SK-N-SH (cell line): ENCODE data around the gene RAPGEF1. TPM values are rescaled to one million over a fixed set of nuclear protein-coding genes. Genes with fewer than 3 reads are reported as not detected.

Experiments used
- CTCF ChIA-PET: fragments of 300-600, 350-600 bp; formaldehyde crosslinking; extraction: SDS; loops from one replicate; lab custom pipeline; 2021; lab: Yijun Ruan, JAX
- POLR2A ChIA-PET: fragments of 350-600 bp; sonication (Branson Sonifier 250); formaldehyde crosslinking; extraction: SDS; loops from one replicate; lab custom pipeline; 2020; ENCODE audit warnings: antibody characterized with exemption, inconsistent platforms; lab: Yijun Ruan, JAX
- DNase-seq: peaks from one replicate; pipeline ENCODE4 v3.0.0; 2012
- H2AFZ ChIP-seq: fragments of 200-600 bp; sonication (generic); 2 replicates; pipeline ENCODE4 v1.8.1; 2016; ENCODE audit warnings: antibody characterized with exemption, mild to moderate bottlenecking, low read depth
- H3F3A ChIP-seq: fragments of 200-600 bp; sonication (generic); replicated peaks from 2 replicates; pipeline ENCODE3; 2016; ENCODE audit warnings: antibody characterized with exemption, mild to moderate bottlenecking; ENCODE audit not compliant: insufficient read depth
- H3K27ac ChIP-seq, 2 experiments: fragments of 200-500 bp in 1 of 2; fragments of 200-600 bp in 1 of 2; sonication (Bioruptor generic) in 1 of 2; sonication (generic), shearing (Covaris generic) in 1 of 2; 2 replicates each; pipeline versions ENCODE4 v1.5.1 to v1.6.1; 2014 to 2016; ENCODE audit warnings: low read depth in 2 of 2, inconsistent platforms in 1 of 2, low read length in 1 of 2, mild to moderate bottlenecking in 1 of 2, mixed read lengths in 1 of 2
- H3K27me3 ChIP-seq: fragments of 200-600 bp; sonication (generic), shearing (Covaris generic); 2 replicates; pipeline ENCODE4 v1.6.1; 2016; ENCODE audit warnings: mixed run types; ENCODE audit not compliant: insufficient read depth
- H3K36me3 ChIP-seq, 2 experiments: fragments of 200-500 bp in 1 of 2; fragments of 200-600 bp in 1 of 2; sonication (Bioruptor generic) in 1 of 2; sonication (generic) in 1 of 2; replicated peaks in 1 of 2; 2 replicates each; pipeline versions ENCODE3 to v1.5.1; 2014 to 2016; ENCODE audit warnings: low read length in 1 of 2, mild to moderate bottlenecking in 1 of 2; ENCODE audit not compliant: insufficient read depth in 2 of 2, control insufficient read depth in 1 of 2
- H3K4me1 ChIP-seq, 2 experiments: fragments of 200-500 bp in 1 of 2; fragments of 200-600 bp in 1 of 2; sonication (Bioruptor generic) in 1 of 2; sonication (generic), shearing (Covaris generic) in 1 of 2; 2 replicates each; pipeline versions ENCODE4 v1.5.1 to v1.6.1; 2014 to 2016; ENCODE audit warnings: low read depth in 1 of 2, low read length in 1 of 2, mixed run types in 1 of 2; ENCODE audit not compliant: insufficient read depth in 2 of 2, control insufficient read depth in 1 of 2
- H3K4me2 ChIP-seq: fragments of 200-600 bp; sonication (generic), shearing (Covaris generic); 2 replicates; pipeline ENCODE4 v1.6.1; 2017; ENCODE audit warnings: mixed run types
- H3K4me3 ChIP-seq, 2 experiments: fragments of 200-500 bp in 1 of 2; fragments of 200-600 bp in 1 of 2; sonication (Bioruptor generic) in 1 of 2; sonication (generic), shearing (Covaris generic) in 1 of 2; 2 replicates each; pipeline versions ENCODE4 v1.5.1 to v1.8.1; 2014 to 2016; ENCODE audit warnings: low read depth in 2 of 2, inconsistent platforms in 1 of 2, low read length in 1 of 2, mild to moderate bottlenecking in 1 of 2, mixed read lengths in 1 of 2, moderate library complexity in 1 of 2
- H3K79me2 ChIP-seq: fragments of 200-600 bp; sonication (generic); 2 replicates; pipeline ENCODE4 v1.8.1; 2017; ENCODE audit warnings: mild to moderate bottlenecking; ENCODE audit not compliant: insufficient read depth
- H3K9ac ChIP-seq: fragments of 200-600 bp; sonication (generic); 2 replicates; pipeline ENCODE4 v1.6.1; 2017; ENCODE audit warnings: mixed run types
- H3K9me2 ChIP-seq: fragments of 200-600 bp; sonication (generic); 2 replicates; pipeline ENCODE4 v1.6.1; 2017; ENCODE audit warnings: mixed run types
- H3K9me3 ChIP-seq: fragments of 200-600 bp; sonication (generic); 2 replicates; pipeline ENCODE4 v1.6.1; 2017; ENCODE audit warnings: mixed run types, mild to moderate bottlenecking, moderate library complexity
- H4K20me1 ChIP-seq: fragments of 200-600 bp; sonication (generic); 2 replicates; pipeline ENCODE4 v1.6.1; 2017; ENCODE audit warnings: mild to moderate bottlenecking, mixed run types; ENCODE audit not compliant: insufficient read depth
- FOSL2 ChIP-seq: IDR thresholded peaks from 2 replicates; pipeline ENCODE4 v1.4.0; 2012; ENCODE audit warnings: low read depth, mild to moderate bottlenecking, moderate library complexity, borderline replicate concordance
- FOXJ3 ChIP-seq: sonication (generic); formaldehyde crosslinking; IDR thresholded peaks from 2 replicates; pipeline ENCODE4 v1.5.1; 2020; ENCODE audit warnings: mild to moderate bottlenecking, missing genetic modification reagents
- GABPA ChIP-seq: IDR thresholded peaks from 2 replicates; pipeline ENCODE4 v1.4.0; 2012; ENCODE audit warnings: low read depth, mild to moderate bottlenecking
- MXI1 ChIP-seq: IDR thresholded peaks from 2 replicates; pipeline ENCODE4 v1.6.1; 2012; ENCODE audit warnings: mild to moderate bottlenecking, low read depth, low read length, improper control_type of control experiment
- RCOR1 ChIP-seq: fragments of 150-350 bp; IDR thresholded peaks from 2 replicates; pipeline ENCODE4 v1.6.1; 2017; ENCODE audit warnings: antibody characterized with exemption, low read length
- RXRA ChIP-seq: IDR thresholded peaks from 2 replicates; pipeline ENCODE4 v1.4.0; 2012; ENCODE audit warnings: low read depth, mild to moderate bottlenecking, borderline replicate concordance
- TCF12 ChIP-seq: IDR thresholded peaks from 2 replicates; pipeline ENCODE4 v1.4.0; 2012
- TEAD4 ChIP-seq: IDR thresholded peaks from 2 replicates; pipeline ENCODE4 v1.4.0; 2012; ENCODE audit warnings: mild to moderate bottlenecking, borderline replicate concordance; ENCODE audit not compliant: insufficient read depth
- WGBS: methylation state at CpG from one replicate; pipeline ENCODE4 v1.1.6; 2017; ENCODE audit warnings: low lambda C conversion rate; 5-methylcytosine and 5-hydroxymethylcytosine counted together
- polyA plus RNA-seq, 3 experiments: library from polyadenylated mRNA; depleted of rRNA; stranded (reverse); fragments of >200 nt; gene quantifications; 2 replicates each; pipeline ENCODE4 v1.2.3, GENCODE V29; 2012
- TF ChIP-seq, protein P1 (sequence below): IDR thresholded peaks from 2 replicates; pipeline ENCODE4 v1.4.0; 2012; ENCODE audit warnings: low read depth, borderline replicate concordance
- TF ChIP-seq, protein P2 (sequence below): fragments of 200-600 bp; sonication (generic); IDR thresholded peaks from 2 replicates; pipeline ENCODE4 v1.6.1; 2017; ENCODE audit warnings: antibody characterized with exemption, mild to moderate bottlenecking, moderate library complexity
- TF ChIP-seq, protein P3 (sequence below): IDR thresholded peaks from 2 replicates; pipeline ENCODE4; 2012
- TF ChIP-seq, protein P4 (sequence below): fragments of 150-350 bp; IDR thresholded peaks from 2 replicates; pipeline ENCODE4 v1.6.1; 2017; ENCODE audit warnings: antibody characterized with exemption, low read length, low read depth, borderline replicate concordance
- TF ChIP-seq, protein P5 (sequence below): IDR thresholded peaks from 2 replicates; pipeline ENCODE4 v1.6.1; 2012; ENCODE audit warnings: mild to moderate bottlenecking, low read depth, low read length, moderate library complexity

Gene RAPGEF1
- polyA plus RNA-seq, 1 of the 3 experiments (the other 2 are of a cell fraction), result 26.2 TPM

DNA sequence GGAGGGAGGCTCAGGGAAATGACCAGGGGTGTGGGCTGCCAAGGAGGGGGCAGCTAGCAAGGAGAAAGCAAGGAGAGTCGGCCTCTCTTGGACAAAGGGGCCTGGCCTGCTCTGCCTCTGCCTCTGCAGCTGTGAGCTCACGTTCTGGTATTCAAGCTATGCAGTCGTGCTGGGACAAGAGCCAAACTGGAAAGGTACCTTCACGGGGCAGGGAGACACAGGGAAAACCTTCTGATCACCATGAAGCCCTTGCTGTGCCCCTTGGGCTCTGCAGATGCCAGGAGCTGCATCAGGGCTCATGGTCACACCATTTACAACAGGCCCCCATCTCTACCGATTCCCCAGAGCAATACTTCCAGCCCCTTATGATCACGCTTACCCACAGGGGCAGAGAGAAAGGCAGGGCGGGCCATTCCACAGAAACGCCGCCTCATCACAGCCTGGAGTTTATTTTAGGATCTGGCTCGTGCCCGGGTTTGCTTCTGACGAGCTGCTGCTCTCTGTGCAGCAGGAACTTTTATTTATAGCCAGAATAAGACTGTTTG, 131.3 kb downstream of the RAPGEF1 start (continued):
- TF ChIP-seq, protein P1, sequence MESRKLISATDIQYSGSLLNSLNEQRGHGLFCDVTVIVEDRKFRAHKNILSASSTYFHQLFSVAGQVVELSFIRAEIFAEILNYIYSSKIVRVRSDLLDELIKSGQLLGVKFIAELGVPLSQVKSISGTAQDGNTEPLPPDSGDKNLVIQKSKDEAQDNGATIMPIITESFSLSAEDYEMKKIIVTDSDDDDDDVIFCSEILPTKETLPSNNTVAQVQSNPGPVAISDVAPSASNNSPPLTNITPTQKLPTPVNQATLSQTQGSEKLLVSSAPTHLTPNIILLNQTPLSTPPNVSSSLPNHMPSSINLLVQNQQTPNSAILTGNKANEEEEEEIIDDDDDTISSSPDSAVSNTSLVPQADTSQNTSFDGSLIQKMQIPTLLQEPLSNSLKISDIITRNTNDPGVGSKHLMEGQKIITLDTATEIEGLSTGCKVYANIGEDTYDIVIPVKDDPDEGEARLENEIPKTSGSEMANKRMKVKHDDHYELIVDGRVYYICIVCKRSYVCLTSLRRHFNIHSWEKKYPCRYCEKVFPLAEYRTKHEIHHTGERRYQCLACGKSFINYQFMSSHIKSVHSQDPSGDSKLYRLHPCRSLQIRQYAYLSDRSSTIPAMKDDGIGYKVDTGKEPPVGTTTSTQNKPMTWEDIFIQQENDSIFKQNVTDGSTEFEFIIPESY, result no peak
- TF ChIP-seq, protein P2, sequence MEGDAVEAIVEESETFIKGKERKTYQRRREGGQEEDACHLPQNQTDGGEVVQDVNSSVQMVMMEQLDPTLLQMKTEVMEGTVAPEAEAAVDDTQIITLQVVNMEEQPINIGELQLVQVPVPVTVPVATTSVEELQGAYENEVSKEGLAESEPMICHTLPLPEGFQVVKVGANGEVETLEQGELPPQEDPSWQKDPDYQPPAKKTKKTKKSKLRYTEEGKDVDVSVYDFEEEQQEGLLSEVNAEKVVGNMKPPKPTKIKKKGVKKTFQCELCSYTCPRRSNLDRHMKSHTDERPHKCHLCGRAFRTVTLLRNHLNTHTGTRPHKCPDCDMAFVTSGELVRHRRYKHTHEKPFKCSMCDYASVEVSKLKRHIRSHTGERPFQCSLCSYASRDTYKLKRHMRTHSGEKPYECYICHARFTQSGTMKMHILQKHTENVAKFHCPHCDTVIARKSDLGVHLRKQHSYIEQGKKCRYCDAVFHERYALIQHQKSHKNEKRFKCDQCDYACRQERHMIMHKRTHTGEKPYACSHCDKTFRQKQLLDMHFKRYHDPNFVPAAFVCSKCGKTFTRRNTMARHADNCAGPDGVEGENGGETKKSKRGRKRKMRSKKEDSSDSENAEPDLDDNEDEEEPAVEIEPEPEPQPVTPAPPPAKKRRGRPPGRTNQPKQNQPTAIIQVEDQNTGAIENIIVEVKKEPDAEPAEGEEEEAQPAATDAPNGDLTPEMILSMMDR, result no peak

DNA sequence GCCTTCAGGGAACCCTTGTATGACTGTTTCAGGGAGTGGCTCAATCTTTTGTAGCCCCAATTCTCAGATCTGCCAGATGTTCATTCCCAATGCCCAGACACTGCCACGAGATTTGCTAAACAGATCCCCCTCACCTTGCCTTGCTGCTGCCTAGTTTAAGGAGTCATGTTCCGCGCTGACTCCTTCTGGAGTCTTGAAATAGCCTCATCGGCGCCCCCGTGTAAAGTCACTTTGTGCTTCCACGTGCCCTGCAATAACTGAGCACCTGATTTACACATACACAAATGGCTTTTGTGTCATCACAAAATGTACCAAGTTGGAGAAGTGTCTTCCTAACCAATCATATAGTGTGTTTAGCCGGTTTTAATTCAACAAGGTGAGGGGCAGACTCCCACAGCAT, 132.3 kb downstream of the RAPGEF1 start:
- no peak for DNase-seq
- CTCF ChIA-PET, result interaction anchor here (1.5 to 1.8 kb wide), 2 partner anchors 132 to 133 kb away, joined by 4 to 7 read pairs; partner anchors contain the start of gene RAPGEF1

More for the DNA sequence above, 132.3 kb downstream of the RAPGEF1 start:
- Histone ChIP-seq H3F3A (peaks cover 16% of the 10 kb centered on the region), H3K4me3 (no peak overlapping the region), H4K20me1 (0 out of 2 replicates have a peak, but pooled peaks cover 6% of the 10 kb centered on the region), H3K27me3 (no peaks in the 10 kb centered on the region), H3K9ac (no peak overlapping the region), H3K9me3 (no peaks in the 10 kb centered on the region), H3K27ac (peak overlapping the region in 1 of 2 experiments; percentile 61; a peak in 2 of 4 replicates)
- no peak for TF ChIP-seq GABPA
- TF ChIP-seq, protein P3, sequence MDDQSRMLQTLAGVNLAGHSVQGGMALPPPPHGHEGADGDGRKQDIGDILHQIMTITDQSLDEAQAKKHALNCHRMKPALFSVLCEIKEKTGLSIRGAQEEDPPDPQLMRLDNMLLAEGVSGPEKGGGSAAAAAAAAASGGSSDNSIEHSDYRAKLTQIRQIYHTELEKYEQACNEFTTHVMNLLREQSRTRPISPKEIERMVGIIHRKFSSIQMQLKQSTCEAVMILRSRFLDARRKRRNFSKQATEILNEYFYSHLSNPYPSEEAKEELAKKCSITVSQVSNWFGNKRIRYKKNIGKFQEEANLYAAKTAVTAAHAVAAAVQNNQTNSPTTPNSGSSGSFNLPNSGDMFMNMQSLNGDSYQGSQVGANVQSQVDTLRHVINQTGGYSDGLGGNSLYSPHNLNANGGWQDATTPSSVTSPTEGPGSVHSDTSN, result no peak
- TF ChIP-seq MXI1, result no peak
- TF ChIP-seq FOXJ3, result no peak
- no peak for TF ChIP-seq TCF12
- TF ChIP-seq, protein P1, result no peak
- TF ChIP-seq, protein P4, sequence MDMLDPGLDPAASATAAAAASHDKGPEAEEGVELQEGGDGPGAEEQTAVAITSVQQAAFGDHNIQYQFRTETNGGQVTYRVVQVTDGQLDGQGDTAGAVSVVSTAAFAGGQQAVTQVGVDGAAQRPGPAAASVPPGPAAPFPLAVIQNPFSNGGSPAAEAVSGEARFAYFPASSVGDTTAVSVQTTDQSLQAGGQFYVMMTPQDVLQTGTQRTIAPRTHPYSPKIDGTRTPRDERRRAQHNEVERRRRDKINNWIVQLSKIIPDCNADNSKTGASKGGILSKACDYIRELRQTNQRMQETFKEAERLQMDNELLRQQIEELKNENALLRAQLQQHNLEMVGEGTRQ, result no peak
- TF ChIP-seq TEAD4, result no peak
- TF ChIP-seq RCOR1, result no peak
- TF ChIP-seq FOSL2, result no peak
- no peak for TF ChIP-seq RXRA
- TF ChIP-seq, protein P5, sequence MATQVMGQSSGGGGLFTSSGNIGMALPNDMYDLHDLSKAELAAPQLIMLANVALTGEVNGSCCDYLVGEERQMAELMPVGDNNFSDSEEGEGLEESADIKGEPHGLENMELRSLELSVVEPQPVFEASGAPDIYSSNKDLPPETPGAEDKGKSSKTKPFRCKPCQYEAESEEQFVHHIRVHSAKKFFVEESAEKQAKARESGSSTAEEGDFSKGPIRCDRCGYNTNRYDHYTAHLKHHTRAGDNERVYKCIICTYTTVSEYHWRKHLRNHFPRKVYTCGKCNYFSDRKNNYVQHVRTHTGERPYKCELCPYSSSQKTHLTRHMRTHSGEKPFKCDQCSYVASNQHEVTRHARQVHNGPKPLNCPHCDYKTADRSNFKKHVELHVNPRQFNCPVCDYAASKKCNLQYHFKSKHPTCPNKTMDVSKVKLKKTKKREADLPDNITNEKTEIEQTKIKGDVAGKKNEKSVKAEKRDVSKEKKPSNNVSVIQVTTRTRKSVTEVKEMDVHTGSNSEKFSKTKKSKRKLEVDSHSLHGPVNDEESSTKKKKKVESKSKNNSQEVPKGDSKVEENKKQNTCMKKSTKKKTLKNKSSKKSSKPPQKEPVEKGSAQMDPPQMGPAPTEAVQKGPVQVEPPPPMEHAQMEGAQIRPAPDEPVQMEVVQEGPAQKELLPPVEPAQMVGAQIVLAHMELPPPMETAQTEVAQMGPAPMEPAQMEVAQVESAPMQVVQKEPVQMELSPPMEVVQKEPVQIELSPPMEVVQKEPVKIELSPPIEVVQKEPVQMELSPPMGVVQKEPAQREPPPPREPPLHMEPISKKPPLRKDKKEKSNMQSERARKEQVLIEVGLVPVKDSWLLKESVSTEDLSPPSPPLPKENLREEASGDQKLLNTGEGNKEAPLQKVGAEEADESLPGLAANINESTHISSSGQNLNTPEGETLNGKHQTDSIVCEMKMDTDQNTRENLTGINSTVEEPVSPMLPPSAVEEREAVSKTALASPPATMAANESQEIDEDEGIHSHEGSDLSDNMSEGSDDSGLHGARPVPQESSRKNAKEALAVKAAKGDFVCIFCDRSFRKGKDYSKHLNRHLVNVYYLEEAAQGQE, result no peak
- TF ChIP-seq, all 33 proteins: peak for 0
- peaks cover 13 to 16% of the 10 kb centered on the region in 2 experiments; a peak in 3 of 4 replicates for H3K4me1 ChIP-seq
- POLR2A ChIA-PET, result no interaction called here
- H3K79me2 ChIP-seq, result no peaks in the 10 kb centered on the region
- peaks cover 8% of the 10 kb centered on the region in 2 experiments for H3K36me3 ChIP-seq
- no peak overlapping the region for H2AFZ ChIP-seq
- peak overlapping the region; percentile 53; the same call in 1 of the 2 replicates for H3K4me2 ChIP-seq
- WGBS, result 93% methylated on average over 8 of the region's 8 CpGs
- no peaks in the 10 kb centered on the region for H3K9me2 ChIP-seq
